ENCODE measurements around the gene CBFA2T3. TPM values are rescaled to one million over a fixed set of nuclear protein-coding genes. Genes with fewer than 3 reads are reported as not detected.

The CBFA2T3 gene
- total and polyA plus RNA-seq, 2 of the 8 experiments (the other 6 are each of a cell fraction or from before 2014, with no cell fraction given) = 0.51 to 1.3 TPM

DNA sequence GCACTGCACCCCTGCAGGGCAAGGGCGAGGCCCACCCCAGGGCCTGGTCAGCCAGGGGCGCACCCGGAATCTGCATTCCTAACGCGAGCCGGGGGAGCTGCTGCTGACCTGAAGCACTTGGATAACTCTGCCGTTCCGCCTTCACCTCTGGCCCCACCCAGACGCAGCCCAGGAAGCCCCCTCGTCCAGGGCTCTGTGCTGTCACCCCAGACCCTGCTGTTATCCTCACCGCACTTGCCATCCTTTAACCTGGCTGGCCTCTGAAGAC is 97.3 kb downstream of the CBFA2T3 start (continued):
- TF ChIP-seq CHD2 (IDR thresholded peaks at IDR 0.05; ENCODE audit: low read length) (no peak), KDM4A (IDR thresholded peaks at IDR 0.05; ENCODE audit: low read depth, low read length, severe bottlenecking) (no peak)
